ENCODE measurements around the gene OR2G3.

The OR2G3 gene

GRCh38 chr1:247605286-247605685 is at the start of gene OR2G3:
TSS of gene OR2G3 (plus strand) at chr1:247605586. CDS start at chr1:247605586, 0 bp downstream.
- no peaks in the 10 kb centered on the region for H3K36me3 Mint-ChIP-seq
- H3K4me3 Mint-ChIP-seq: no peak within 1 kb of the TSS
- no peak within 1 kb of the TSS for H3K27ac Mint-ChIP-seq
- H3K27me3 Mint-ChIP-seq: peaks cover 7% of the 10 kb centered on the region
- no peaks in the 10 kb centered on the region for H3K4me1 Mint-ChIP-seq
- H3K9me3 Mint-ChIP-seq: peaks cover 10% of the 10 kb centered on the region
- ATAC-seq: no peak

GRCh38 chr1:247557926-247558674 is 47.3 kb upstream of the OR2G3 start:
- no peak for ATAC-seq
- H3K4me3 Mint-ChIP-seq: no peak overlapping the region
- no peak overlapping the region for H3K27ac Mint-ChIP-seq
- no peaks in the 10 kb centered on the region for H3K9me3 Mint-ChIP-seq
- no peaks in the 10 kb centered on the region for H3K36me3 Mint-ChIP-seq
- no peaks in the 10 kb centered on the region for H3K27me3 Mint-ChIP-seq
- no peaks in the 10 kb centered on the region for H3K4me1 Mint-ChIP-seq

GRCh38 chr1:247561711-247562110 is 43.7 kb upstream of the OR2G3 start:
- no peaks in the 10 kb centered on the region for H3K9me3 Mint-ChIP-seq
- no peaks in the 10 kb centered on the region for H3K36me3 Mint-ChIP-seq
- H3K27me3 Mint-ChIP-seq: no peaks in the 10 kb centered on the region
- no peaks in the 10 kb centered on the region for H3K4me1 Mint-ChIP-seq
- no peak overlapping the region for H3K4me3 Mint-ChIP-seq
- ATAC-seq: no peak
- H3K27ac Mint-ChIP-seq: no peak overlapping the region

GRCh38 chr1:247562198-247562597 is 43.2 kb upstream of the OR2G3 start:
- Mint-ChIP-seq H3K27me3 (no peaks in the 10 kb centered on the region), H3K36me3 (no peaks in the 10 kb centered on the region), H3K9me3 (no peaks in the 10 kb centered on the region), H3K4me1 (no peaks in the 10 kb centered on the region), H3K4me3 (no peak overlapping the region), H3K27ac (no peak overlapping the region)
- ATAC-seq: no peak

GRCh38 chr1:247574236-247574635 is 31.1 kb upstream of the OR2G3 start:
- no peak for ATAC-seq
- no peak overlapping the region for H3K4me3 Mint-ChIP-seq
- H3K27me3 Mint-ChIP-seq: peaks cover 16% of the 10 kb centered on the region
- no peaks in the 10 kb centered on the region for H3K4me1 Mint-ChIP-seq
- peaks cover 10% of the 10 kb centered on the region for H3K36me3 Mint-ChIP-seq
- H3K27ac Mint-ChIP-seq: no peak overlapping the region
- peaks cover 16% of the 10 kb centered on the region for H3K9me3 Mint-ChIP-seq

GRCh38 chr1:247574664-247575063 is 30.7 kb upstream of the OR2G3 start:
- H3K4me1 Mint-ChIP-seq: no peaks in the 10 kb centered on the region
- H3K27ac Mint-ChIP-seq: no peak overlapping the region

GRCh38 chr1:247576514-247576913 is 28.9 kb upstream of the OR2G3 start:
- ATAC-seq: no peak
- H3K9me3 Mint-ChIP-seq: peaks cover 4% of the 10 kb centered on the region
- H3K27ac Mint-ChIP-seq: no peak overlapping the region
- H3K27me3 Mint-ChIP-seq: peaks cover 16% of the 10 kb centered on the region
- H3K36me3 Mint-ChIP-seq: no peaks in the 10 kb centered on the region
- H3K4me1 Mint-ChIP-seq: no peaks in the 10 kb centered on the region
- H3K4me3 Mint-ChIP-seq: no peak overlapping the region

More at GRCh38 chr1:247574664-247575063, 30.7 kb upstream of the OR2G3 start:
- peaks cover 10% of the 10 kb centered on the region for H3K36me3 Mint-ChIP-seq
- no peak for ATAC-seq
- H3K27me3 Mint-ChIP-seq: peaks cover 16% of the 10 kb centered on the region
- H3K9me3 Mint-ChIP-seq: peaks cover 16% of the 10 kb centered on the region
- no peak overlapping the region for H3K4me3 Mint-ChIP-seq

GRCh38 chr1:247578946-247579460 is 26.4 kb upstream of the OR2G3 start:
- no peak for ATAC-seq

GRCh38 chr1:247588060-247588459 is 17.3 kb upstream of the OR2G3 start, which contains the start of gene OR2G2:
TSS of gene OR2G2 (plus strand) at chr1:247588360. CDS start at chr1:247588360, 0 bp downstream.
- H3K27me3 Mint-ChIP-seq: peaks cover 11% of the 10 kb centered on the region
- no peak within 1 kb of the TSS for H3K27ac Mint-ChIP-seq
- H3K4me1 Mint-ChIP-seq: no peaks in the 10 kb centered on the region
- peaks cover 15% of the 10 kb centered on the region for H3K9me3 Mint-ChIP-seq
- H3K36me3 Mint-ChIP-seq: no peaks in the 10 kb centered on the region
- H3K4me3 Mint-ChIP-seq: no peak within 1 kb of the TSS
- ATAC-seq: no peak

More at GRCh38 chr1:247578946-247579460, 26.4 kb upstream of the OR2G3 start:
- no peaks in the 10 kb centered on the region for H3K36me3 Mint-ChIP-seq
- H3K27ac Mint-ChIP-seq: no peak overlapping the region
- H3K9me3 Mint-ChIP-seq: no peaks in the 10 kb centered on the region
- no peaks in the 10 kb centered on the region for H3K4me1 Mint-ChIP-seq
- no peak overlapping the region for H3K4me3 Mint-ChIP-seq
- peaks cover 19% of the 10 kb centered on the region for H3K27me3 Mint-ChIP-seq

GRCh38 chr1:247613405-247613804 is 8.0 kb downstream of the OR2G3 start:
- Mint-ChIP-seq H3K36me3 (no peaks in the 10 kb centered on the region), H3K27me3 (peaks cover 3% of the 10 kb centered on the region), H3K27ac (no peak overlapping the region), H3K4me3 (no peak overlapping the region), H3K4me1 (no peaks in the 10 kb centered on the region), H3K9me3 (peaks cover 12% of the 10 kb centered on the region)
- ATAC-seq: no peak

- Mint-ChIP-seq H3K4me1 (no peaks in the 10 kb centered on the region), H3K4me3 (no peak overlapping the region), H3K36me3 (no peaks in the 10 kb centered on the region), H3K9me3 (peaks cover 7% of the 10 kb centered on the region), H3K27me3 (no peaks in the 10 kb centered on the region), H3K27ac (no peak overlapping the region)
- peak; percentile 59 for ATAC-seq
Observed at GRCh38 chr1:247614625-247615024, 9.2 kb downstream of the OR2G3 start.

GRCh38 chr1:247627951-247628350 is 22.6 kb downstream of the OR2G3 start:
- no peaks in the 10 kb centered on the region for H3K27me3 Mint-ChIP-seq
- no peaks in the 10 kb centered on the region for H3K36me3 Mint-ChIP-seq
- H3K9me3 Mint-ChIP-seq: peaks cover 11% of the 10 kb centered on the region
- H3K27ac Mint-ChIP-seq: no peak overlapping the region
- no peaks in the 10 kb centered on the region for H3K4me1 Mint-ChIP-seq
- H3K4me3 Mint-ChIP-seq: no peak overlapping the region
- peak; percentile 34 for ATAC-seq

GRCh38 chr1:247638011-247638410 is 32.6 kb downstream of the OR2G3 start:
- Mint-ChIP-seq H3K27me3 (peaks cover 40% of the 10 kb centered on the region), H3K4me3 (no peak overlapping the region), H3K36me3 (no peaks in the 10 kb centered on the region), H3K4me1 (no peaks in the 10 kb centered on the region), H3K27ac (no peak overlapping the region), H3K9me3 (peaks cover 14% of the 10 kb centered on the region)
- ATAC-seq: no peak

- Mint-ChIP-seq H3K27ac (no peak overlapping the region), H3K27me3 (peaks cover 47% of the 10 kb centered on the region), H3K9me3 (peaks cover 11% of the 10 kb centered on the region), H3K4me3 (no peak overlapping the region), H3K36me3 (no peaks in the 10 kb centered on the region), H3K4me1 (no peaks in the 10 kb centered on the region)
- ATAC-seq: no peak
Observed at GRCh38 chr1:247638781-247639180, 33.4 kb downstream of the OR2G3 start.

GRCh38 chr1:247639381-247639981 is 34.1 kb downstream of the OR2G3 start:
- peaks cover 9% of the 10 kb centered on the region for H3K9me3 Mint-ChIP-seq
- peak; percentile 34 for ATAC-seq
- peaks cover 52% of the 10 kb centered on the region for H3K27me3 Mint-ChIP-seq
- H3K4me1 Mint-ChIP-seq: no peaks in the 10 kb centered on the region
- no peak overlapping the region for H3K4me3 Mint-ChIP-seq
- no peaks in the 10 kb centered on the region for H3K36me3 Mint-ChIP-seq
- no peak overlapping the region for H3K27ac Mint-ChIP-seq

- H3K9me3 Mint-ChIP-seq: peaks cover 6% of the 10 kb centered on the region
- peaks cover 41% of the 10 kb centered on the region for H3K27me3 Mint-ChIP-seq
- no peak overlapping the region for H3K4me3 Mint-ChIP-seq
- no peak overlapping the region for H3K27ac Mint-ChIP-seq
- no peaks in the 10 kb centered on the region for H3K4me1 Mint-ChIP-seq
- H3K36me3 Mint-ChIP-seq: no peaks in the 10 kb centered on the region
- ATAC-seq: no peak
Observed at GRCh38 chr1:247642742-247643141, 37.4 kb downstream of the OR2G3 start.
